Measurements from ENCODE around the gene CCDC92.
"Not testable (repeated sequence)": the region's sequence is repeated elsewhere in the genome, so short reads cannot be mapped to it uniquely, and the experiment has no call there.

Gene CCDC92

DNA sequence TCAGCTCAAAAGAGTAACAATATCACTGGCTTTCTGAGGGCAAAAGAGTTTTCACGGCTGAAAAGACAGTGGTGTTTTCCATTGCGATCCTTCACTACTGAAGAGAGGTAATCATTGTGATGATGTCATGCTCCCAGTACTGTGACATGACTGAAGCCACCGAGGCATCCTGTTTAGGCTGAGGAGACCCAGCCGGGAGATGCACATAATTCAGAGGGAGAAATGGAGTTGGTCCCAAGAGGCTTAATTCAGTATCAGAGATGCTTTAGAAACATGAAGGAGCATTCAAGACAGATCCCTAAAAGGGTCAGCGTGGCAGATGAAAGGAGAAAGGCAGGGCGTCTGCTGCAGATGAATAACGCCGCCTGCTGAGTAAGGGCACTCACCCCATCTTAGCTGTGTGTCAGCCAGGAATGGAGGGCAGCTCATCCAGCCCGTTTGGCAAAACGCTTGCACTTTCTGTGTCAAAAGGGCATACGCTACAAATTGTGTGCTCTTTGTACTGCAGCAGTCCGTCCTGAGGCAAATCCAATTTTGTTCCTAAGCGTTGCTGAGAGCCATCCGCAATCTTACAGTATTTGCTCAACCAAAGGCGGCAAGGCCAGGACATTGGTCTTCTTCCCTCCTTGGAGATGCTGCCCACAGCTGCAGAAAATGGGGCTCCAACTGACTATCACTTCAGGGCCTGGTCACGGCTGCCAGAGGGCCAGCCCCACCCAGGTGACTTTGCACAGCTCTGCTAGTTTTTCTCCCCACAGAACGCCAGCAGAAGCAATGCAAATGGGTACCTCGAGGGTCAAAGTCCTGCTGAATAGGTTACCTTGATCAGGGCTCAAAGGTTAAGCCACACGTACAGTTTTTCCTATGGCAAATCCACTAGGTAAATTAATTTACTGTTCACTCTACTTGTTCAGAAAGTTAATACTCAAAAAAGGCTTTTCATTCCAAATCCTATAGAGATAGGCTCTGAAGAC lies 23.5 kb downstream of the CCDC92 start:
- no peak for DNase-seq (ENCODE audit: low read depth)

- DNase-seq (ENCODE audit: low read depth) = no peak
These were observed 24.2 kb downstream of the CCDC92 start for GRCh38 chr12:123948401-123948795.

GRCh38 chr12:123947531-123947930 lies 25.1 kb downstream of the CCDC92 start:
- not testable (repeated sequence) for DNase-seq (ENCODE audit: low read depth)

GRCh38 chr12:123946516-123947505 lies 25.8 kb downstream of the CCDC92 start:
- DNase-seq (ENCODE audit: low read depth) = not testable (repeated sequence)

DNA sequence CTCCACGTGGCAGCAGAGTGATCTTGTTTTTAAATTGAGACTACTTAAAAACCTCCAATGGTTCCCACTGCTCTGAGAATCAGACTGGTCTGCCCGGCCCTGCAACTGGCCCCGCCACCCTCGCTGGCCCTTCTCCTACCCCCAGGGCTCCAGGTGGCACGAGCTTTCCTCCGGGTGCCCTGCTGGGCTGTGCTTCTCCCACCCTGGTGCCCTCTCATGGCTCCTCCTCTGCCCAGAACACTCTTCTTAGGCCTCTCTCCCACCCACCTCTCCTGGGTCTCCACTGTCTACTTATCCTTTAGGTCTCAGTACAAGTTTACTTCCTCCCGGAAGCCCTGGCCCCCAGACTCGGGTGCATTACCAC lies 26.5 kb downstream of the CCDC92 start:
- DNase-seq (ENCODE audit: low read depth) = no peak

DNA sequence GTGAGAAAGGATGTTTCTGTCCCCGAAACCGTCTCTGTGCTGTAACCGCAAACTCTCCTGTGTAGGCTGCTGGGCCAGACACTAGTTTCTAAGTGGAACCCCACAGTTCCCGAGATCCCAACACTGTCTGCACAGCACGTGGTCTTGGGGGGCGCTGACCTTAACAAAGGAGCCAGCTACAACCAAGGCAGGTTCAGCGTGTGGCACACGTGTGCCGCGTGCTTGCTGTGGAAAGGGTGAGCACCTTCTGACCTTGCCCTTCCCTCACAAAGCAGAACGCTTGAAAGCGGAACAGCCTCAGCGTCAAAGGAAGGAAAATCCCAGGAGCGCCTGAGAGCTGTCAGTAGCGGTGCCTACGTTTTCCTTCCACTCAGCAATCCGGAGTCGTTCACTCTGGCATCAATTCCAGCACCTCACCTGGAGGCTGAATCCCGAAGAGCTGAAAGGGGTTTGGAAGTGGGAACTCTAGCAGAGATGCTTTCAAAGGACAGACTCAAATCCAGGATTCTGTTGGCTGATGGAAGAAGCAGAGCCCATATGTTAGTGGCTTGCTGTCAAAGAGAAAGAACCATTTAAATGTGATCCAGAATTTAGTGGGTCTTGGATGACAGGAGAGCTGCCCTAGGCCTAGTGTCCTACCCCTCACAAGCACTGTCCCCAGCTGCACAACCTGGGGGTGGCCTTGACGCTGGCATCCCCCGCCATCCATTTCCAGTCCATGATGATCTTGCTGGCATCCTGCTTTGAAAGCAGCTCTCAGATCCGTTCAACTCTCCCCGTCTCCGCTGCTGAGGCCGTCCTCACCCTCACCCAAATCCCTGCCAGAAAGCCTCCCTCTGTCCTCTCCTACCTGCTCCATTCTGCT lies 27.1 kb downstream of the CCDC92 start:
- no peak for DNase-seq (ENCODE audit: low read depth)

DNA sequence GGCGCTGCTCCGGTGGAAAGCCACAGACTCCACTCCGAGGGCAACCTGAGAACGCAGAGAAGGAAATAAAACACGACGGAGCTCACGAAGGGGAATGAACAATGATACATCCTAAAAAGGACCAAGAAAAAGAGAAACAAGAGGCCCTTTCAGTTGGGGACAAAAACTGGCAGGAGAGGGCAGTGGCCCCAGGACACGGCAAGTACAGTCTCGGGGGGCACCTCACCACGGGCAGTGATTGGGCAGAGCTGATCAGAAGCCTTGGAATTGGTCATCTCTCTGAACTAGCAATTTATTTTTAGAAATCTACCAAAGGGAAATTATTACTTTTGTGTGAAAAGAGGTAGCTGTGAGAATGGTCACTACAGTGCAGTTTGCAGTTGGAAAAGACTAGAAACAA lies 27.9 kb downstream of the CCDC92 start:
- no peak for DNase-seq (ENCODE audit: low read depth)

DNA sequence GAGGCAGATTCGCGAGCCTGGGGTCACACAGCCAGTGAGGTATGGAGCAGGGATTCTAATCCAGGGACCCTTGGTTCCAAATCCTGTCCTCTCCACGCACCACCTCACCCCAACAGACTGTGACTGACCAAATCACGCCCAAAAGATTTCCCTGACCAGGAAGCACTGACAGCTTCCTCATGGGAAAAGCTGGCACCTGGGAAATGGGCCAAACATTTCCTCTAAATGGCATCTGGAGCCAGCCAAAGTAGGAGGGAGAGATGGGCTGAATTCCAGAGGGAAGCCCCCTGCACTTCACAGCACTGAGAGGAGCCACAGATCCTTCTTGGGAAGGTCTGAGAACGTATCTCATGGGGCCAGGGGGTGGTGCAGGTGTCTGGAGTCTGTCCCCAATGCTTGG lies 28.8 kb downstream of the CCDC92 start:
- DNase-seq (ENCODE audit: low read depth) = no peak

DNA sequence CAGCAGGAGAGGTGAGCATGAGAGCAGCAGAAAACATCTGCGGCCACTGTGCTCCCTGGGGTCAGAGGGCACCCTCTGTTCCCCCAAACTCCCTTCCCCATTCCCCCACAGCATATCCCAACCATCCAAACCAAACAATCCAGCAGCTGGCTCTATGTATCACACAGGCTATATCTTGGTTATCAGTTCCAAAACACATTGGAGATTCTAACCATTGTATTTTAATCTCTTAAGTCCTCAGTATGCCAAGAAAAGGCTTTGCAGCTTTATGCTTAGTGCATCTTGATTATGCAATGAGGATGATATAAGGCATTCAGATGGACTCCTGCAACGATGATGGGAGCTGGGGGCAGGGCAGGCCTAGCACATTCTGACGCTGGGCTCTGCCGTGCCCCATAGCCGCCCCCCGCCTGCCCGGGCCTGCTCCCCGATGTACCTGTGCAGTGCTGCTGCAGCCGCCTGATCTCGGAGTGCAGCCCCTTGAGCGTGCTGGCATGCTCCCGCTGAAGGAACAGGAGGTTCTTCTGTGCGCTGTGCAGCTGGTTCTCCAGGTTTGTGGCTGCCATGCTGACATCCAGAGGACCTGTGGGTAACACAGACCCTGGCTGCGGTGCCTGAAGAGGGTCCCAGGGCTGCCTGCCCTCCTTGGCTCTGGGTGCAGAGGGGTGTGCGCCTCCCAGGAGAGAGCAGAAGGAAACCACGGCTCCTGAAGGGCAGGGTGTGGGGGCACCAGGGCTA lies 29.6 kb downstream of the CCDC92 start:
- DNase-seq (ENCODE audit: low read depth) = no peak

DNA sequence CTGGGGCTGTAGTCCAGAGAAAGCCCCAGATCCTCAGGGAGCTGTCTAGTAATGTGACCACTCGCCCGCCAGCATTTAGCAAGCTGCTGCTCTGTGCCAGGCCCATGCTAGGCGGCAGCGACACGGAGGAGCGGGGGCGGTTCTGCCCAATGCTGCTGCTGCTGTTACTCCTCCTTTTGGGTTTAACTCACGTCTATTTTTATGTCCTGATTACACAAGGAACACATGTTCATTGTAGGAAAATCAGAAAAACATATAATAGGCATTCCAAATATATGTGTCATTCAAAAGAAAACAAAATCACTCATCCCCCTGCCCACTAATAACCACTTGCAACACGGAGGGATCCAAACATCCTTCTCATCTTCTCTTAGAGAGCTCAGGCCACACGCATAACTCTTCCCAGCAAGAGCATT lies 30.4 kb downstream of the CCDC92 start:
- DNase-seq (ENCODE audit: low read depth) = no peak

DNA sequence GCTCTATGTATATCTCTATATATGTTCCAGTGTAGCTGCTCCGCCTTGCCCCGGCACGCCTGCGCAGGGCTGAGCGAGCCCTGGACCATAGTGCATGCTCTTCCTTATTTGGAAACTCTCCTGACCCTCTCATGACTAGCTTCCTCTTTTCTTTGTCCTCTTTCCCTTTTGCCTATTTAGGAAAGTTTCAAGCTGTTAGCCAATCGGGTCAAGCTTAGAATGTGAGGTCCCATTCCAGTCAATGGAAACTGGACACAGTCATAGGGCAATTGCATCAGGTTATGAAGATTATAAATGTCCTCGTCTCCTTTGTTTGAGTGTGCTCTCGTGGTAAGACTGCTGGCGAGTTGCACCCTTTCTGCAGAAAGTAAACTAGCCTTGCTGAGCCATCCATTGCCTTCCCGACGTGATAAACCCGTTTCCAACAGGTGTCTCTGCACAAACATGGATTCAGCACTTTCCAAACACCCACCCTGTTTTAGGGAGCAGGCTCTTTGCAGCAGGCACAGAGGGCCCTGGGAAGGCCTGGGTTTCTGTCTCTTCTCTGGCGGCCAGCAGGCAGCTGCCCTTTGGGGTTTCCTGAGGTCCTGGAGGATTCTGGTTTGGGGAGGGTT lies 30.9 kb downstream of the CCDC92 start:
- DNase-seq (ENCODE audit: low read depth) = no peak

DNA sequence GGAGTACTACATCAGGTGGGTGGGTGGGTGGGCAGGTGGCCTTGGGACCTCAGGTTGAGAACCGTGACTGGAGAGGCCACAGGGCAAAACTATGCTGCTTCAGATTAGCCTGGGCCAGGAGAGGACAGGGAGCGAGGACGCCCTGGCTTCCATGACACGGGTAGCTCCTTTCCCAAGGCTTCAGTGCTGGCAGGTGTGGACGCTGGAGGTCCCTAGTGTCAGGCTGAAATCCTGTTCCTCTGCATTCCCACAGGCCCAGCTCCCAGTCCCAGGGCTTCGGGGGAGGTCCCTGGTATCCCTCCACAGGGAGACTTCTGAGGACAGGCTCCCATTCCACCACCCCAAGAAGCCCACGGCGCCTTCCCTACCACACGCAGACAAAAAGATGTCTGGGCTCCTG lies 31.6 kb downstream of the CCDC92 start:
- no peak for DNase-seq (ENCODE audit: low read depth)

DNA sequence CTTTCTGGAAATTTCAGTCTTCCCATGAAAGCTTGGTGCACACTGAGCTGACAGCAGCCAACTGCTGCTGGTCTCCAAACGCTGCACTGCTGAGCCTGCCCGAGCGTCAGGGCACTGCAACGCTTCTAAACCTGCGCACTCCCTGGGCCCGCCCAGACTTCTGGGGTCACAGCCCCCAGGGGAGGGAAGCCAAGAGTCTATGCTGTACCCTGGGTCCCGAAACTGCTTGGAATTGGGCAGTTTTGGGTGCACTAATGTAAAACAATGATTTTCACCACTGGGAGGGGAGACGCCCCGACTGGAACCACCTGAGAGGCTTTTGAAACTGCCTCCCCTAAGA lies 32.0 kb downstream of the CCDC92 start:
- no peak for DNase-seq (ENCODE audit: low read depth)

DNA sequence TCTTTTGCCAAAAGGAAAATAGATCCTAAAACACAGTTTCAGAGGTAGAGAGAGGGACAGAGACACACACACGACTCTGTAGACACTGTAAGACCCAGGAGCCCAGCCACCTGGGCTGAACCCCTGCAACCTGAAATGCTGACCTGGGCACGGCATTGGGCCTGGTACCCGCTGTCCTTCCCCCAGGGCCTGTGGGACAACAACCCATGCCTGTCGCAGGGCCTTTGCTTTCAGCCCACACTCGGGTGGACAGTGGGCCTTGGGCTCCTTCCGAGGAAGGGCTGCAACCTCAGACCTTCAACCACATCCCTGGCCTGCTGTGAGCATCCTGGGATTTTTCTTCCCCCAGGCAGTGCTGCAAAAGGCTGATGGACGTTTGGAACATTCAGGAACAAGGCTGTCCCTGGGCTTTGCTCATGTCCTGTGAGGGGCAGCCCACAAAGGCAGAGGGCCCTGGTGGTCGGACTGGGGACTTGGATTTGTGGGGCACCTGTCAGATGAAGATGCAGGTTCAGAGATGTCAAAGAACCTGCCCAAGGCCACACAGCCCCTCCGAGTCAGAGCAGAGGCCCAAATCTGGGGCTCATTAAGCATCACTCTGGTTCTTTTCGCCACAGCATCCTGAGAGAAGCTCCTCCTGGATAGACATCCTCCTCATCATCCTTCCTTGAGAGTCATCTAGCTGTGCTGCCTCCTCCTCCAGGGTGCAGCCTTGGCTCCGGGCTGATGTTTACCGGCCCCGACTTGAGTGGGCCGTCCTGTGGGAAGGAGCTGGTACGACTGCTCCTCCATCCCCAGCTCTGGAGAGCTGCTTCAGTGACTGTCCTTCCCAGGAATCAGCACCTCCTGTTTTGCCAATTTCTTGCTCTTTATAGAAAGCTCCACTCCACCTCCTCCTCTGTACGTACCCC lies 32.7 kb downstream of the CCDC92 start:
- DNase-seq (ENCODE audit: low read depth) = no peak

GRCh38 chr12:123938679-123939480 lies 33.8 kb downstream of the CCDC92 start:
- no peak for DNase-seq (ENCODE audit: low read depth)

DNA sequence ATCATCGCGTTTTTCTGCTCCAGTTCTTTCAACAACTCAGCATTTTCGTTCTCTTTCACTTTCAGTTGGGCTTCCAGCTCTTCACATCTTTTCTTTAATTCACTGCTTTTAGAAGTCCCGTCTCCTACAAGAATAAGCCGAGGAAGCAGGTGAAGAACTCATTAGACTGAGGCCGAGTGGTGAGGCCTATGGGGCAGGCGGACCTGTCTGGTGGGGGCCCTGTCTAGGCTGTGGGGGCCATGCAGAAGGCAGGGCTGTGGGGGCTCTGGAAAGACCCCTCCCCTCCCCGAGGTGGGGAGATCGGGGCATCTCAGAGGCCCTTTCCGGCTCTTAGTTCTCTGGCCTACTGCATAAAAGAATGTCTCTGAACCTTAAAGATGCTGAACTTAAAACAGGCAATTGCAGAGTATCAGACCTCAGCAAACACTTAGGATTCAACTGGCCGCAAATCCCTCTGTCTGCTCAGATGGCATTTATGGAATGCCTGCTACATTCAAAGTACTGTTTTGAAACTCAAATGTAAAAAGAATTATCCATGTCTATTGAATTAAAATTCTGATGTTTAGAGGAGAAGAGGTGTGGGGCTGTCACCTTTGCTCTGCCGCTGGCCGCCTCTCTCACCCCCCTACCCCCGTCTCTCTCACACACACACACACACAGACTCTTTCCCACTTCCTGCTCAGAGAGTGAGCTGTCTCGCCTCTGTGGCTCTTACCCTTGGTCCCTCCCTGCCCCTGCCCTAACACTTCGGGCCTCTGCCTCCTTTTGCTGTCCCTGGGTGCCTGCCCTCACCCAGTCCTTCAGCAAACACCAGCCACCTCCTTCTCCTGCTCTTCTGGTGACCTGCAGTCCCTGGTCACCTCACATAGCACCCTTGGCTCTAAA lies 34.7 kb downstream of the CCDC92 start:
- peak; percentile 36 for DNase-seq (ENCODE audit: low read depth)

DNA sequence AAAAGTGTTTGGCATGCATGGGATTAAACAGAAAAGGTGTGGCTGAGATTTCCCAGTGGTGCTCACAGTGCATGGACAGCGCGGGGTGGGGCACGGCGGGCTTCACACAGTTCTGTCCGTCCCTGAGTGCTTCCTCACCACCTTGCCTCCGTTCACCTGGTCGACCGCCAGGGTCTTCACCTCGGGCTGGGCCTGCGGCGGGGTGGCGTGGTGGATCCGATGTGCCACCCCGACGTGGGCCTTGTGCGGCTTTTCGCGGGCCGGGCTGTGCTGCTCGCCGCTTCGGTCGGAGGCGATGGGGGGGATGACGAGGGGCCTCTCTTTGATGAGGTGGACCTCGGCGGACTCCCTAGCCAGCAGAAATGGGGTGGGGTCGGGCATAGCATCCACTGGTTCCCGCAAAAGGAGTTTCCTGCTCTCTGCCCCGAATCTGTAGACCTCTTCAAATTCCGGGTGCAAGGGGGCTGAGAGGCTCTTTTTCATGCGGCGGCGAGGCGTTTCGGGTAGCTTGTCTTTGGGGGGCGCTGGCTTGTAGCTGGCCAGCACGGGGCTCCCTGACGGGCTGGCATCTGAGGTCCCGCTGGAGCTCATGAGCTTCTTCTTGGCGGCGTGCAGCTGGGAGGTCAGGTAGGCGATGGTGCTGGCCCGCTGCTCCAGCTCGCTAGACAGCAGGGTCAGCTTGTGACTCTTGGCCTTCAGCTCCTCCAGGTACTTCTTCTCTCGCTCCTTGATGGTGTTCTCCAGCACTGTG lies 35.5 kb downstream of the CCDC92 start:
- DNase-seq (ENCODE audit: low read depth) = no peak
